Omental fat pad (tissue), 4 donors: ENCODE measurements around the gene LTBP2. TPM values are rescaled to one million over a fixed set of nuclear protein-coding genes. Genes with fewer than 3 reads are reported as not detected.

Source experiments
- ATAC-seq: fragments of 150-250 bp; one replicate; pipeline ENCODE4 v1.9.1; 2016; ENCODE audit warnings: mild to moderate bottlenecking, moderate library complexity; ENCODE audit not compliant: low FRiP score
- DNase-seq: peaks from one replicate; pipeline ENCODE4 v3.0.0-alpha.2; 2019; ENCODE audit warnings: low spot score
- CTCF ChIP-seq, 3 donors: fragments of 450-650 bp; IDR thresholded peaks; one replicate each; pipeline ENCODE4 v1.5.1; 2016 to 2017; ENCODE audit warnings: antibody characterized with exemption in 3 of 3, mild to moderate bottlenecking in 3 of 3, moderate library complexity in 2 of 3
- total RNA-seq, 4 donors: library from RNA; depleted of rRNA; stranded (reverse); fragments of >200 nt; gene quantifications; one replicate each; pipeline ENCODE4 v1.1.0, GENCODE V29; 2016

The LTBP2 gene
- total RNA-seq, 4 donors from 2014 or later, result 31.6 to 104 (median 72.3) TPM

- ATAC-seq (no peak), DNase-seq (no peak)
- no peak for TF ChIP-seq CTCF (IDR thresholded peaks at IDR 0.05)
These were observed 22.4 kb upstream of the LTBP2 start for GRCh38 chr14:74634481-74634880.

GRCh38 chr14:74630881-74631690 is 19.0 kb upstream of the LTBP2 start:
- TF ChIP-seq CTCF (IDR thresholded peaks at IDR 0.05), result no peak
- ATAC-seq (no peak), DNase-seq (no peak)

- no peak for DNase-seq
- TF ChIP-seq CTCF (IDR thresholded peaks at IDR 0.05), result no peak
- no peak for ATAC-seq
These were observed 16.4 kb upstream of the LTBP2 start for GRCh38 chr14:74628418-74628817.

GRCh38 chr14:74627076-74627475 is 15.0 kb upstream of the LTBP2 start:
- ATAC-seq (no peak), DNase-seq (no peak)
- no peak for TF ChIP-seq CTCF (IDR thresholded peaks at IDR 0.05)

- no peak for TF ChIP-seq CTCF (IDR thresholded peaks at IDR 0.05)
- no peak for ATAC-seq
- DNase-seq, result no peak
These were observed 10.2 kb upstream of the LTBP2 start for GRCh38 chr14:74622257-74622656.

GRCh38 chr14:74621556-74621955 is 9.5 kb upstream of the LTBP2 start:
- DNase-seq (no peak), ATAC-seq (no peak)
- TF ChIP-seq CTCF (IDR thresholded peaks at IDR 0.05), result no peak

- no peak for ATAC-seq
- no peak for TF ChIP-seq CTCF (IDR thresholded peaks at IDR 0.05)
- DNase-seq, result no peak
These were observed 8.9 kb upstream of the LTBP2 start for GRCh38 chr14:74620923-74621322.
